Stimulated activated CD4-positive, alpha-beta T cell treated with anti-CD3 and anti-CD28 coated beads, Interleukin-15, amount 100 ng/mL, for 48 hours (primary cell): Measurements from ENCODE around the gene SH3BP4.

ENCODE experiments used
- DNase-seq, 2 donors: peaks; one replicate each; pipeline ENCODE4 v3.0.0-alpha.2; 2020; ENCODE audit warnings: low read depth in 2 of 2

Gene SH3BP4

GRCh38 chr2:235086481-235087184 is 134.8 kb downstream of the SH3BP4 start:
- DNase-seq: no peak

- no peak for DNase-seq
Observed at GRCh38 chr2:235087832-235088495, 136.1 kb downstream of the SH3BP4 start.

GRCh38 chr2:235088496-235088921 is 136.7 kb downstream of the SH3BP4 start:
- no peak for DNase-seq

GRCh38 chr2:235091421-235091820 is 139.6 kb downstream of the SH3BP4 start:
- no peak for DNase-seq

GRCh38 chr2:235091983-235092382 is 140.2 kb downstream of the SH3BP4 start:
- DNase-seq: no peak

GRCh38 chr2:235092433-235093223 is 140.8 kb downstream of the SH3BP4 start:
- DNase-seq: no peak

- DNase-seq: no peak
Observed at GRCh38 chr2:235094457-235094856, 142.6 kb downstream of the SH3BP4 start.

GRCh38 chr2:235095569-235095968 is 143.8 kb downstream of the SH3BP4 start:
- DNase-seq: no peak

GRCh38 chr2:235096447-235096846 is 144.6 kb downstream of the SH3BP4 start:
- no peak for DNase-seq

GRCh38 chr2:235097196-235097595 is 145.4 kb downstream of the SH3BP4 start:
- no peak for DNase-seq

- no peak for DNase-seq
Observed at GRCh38 chr2:235098269-235098668, 146.5 kb downstream of the SH3BP4 start.

GRCh38 chr2:235098736-235099494 is 147.1 kb downstream of the SH3BP4 start:
- DNase-seq: no peak

GRCh38 chr2:235102896-235103295 is 151.1 kb downstream of the SH3BP4 start:
- DNase-seq: no peak
